Measurements from ENCODE around the gene PRAC2.

DNA sequence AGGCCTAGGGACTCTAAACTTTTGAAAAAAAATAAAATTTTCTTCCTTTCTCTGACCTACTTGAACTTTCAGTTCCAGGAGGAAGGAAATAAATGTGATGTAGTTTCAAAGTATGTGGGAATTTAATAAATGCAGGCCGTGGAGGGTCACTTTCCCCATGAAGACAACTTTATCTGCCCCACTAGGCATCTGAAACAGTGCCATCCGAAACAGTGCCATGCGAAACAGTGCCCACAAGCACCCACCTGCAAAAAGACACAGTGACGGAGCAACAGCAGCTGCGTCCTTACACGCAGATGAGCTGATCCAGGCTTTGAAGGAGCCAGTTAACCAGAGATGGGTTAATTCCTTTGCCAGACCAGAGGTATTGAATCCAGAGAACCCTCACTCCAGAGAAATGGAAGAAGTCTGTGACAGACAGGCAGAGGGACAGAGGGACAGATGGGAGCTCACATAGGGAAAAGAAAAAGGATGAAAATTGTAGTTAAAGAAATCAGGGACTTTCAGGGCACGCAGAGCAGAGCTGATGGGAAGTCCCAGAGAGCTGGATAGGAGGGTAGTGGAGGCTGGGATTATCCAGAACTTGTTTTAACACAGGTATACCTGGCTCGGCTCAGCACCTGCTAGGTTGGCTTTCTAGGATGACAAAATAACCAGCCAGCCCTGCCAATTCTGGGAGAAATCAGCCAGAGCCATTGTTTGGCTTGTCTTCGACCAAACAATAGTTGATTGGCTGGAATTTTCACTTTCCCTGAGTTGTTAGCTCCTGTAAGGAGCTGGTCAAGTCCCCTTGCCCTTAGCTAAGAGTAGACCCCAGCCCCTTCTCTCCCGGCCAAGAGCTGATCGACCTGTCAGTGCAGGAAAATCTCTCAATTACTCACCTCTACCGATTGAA lies 22.6 kb downstream of the PRAC2 start:
- TF ChIP-seq, protein P1, sequence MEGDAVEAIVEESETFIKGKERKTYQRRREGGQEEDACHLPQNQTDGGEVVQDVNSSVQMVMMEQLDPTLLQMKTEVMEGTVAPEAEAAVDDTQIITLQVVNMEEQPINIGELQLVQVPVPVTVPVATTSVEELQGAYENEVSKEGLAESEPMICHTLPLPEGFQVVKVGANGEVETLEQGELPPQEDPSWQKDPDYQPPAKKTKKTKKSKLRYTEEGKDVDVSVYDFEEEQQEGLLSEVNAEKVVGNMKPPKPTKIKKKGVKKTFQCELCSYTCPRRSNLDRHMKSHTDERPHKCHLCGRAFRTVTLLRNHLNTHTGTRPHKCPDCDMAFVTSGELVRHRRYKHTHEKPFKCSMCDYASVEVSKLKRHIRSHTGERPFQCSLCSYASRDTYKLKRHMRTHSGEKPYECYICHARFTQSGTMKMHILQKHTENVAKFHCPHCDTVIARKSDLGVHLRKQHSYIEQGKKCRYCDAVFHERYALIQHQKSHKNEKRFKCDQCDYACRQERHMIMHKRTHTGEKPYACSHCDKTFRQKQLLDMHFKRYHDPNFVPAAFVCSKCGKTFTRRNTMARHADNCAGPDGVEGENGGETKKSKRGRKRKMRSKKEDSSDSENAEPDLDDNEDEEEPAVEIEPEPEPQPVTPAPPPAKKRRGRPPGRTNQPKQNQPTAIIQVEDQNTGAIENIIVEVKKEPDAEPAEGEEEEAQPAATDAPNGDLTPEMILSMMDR (IDR thresholded peaks at IDR 0.05), result no peak
- TF ChIP-seq EP300 (IDR thresholded peaks at IDR 0.05), result no peak
- TF ChIP-seq POLR2A (IDR thresholded peaks at IDR 0.05; ENCODE audit: low read depth), result no peak
